HG02938 (cell line): Measurements from ENCODE around the gene HNRNPD.
"Not testable (repeated sequence)": the region's sequence is repeated elsewhere in the genome, so short reads cannot be mapped to it uniquely, and the experiment has no call there.

Experiments used
- ATAC-seq: cut with Tn5 transposase; IDR thresholded peaks from one replicate; pipeline ENCODE4 v1.9.1; 2021; ENCODE audit warnings: mild to moderate bottlenecking, moderate library complexity; ENCODE audit not compliant: unreplicated experiment

The HNRNPD gene

DNA sequence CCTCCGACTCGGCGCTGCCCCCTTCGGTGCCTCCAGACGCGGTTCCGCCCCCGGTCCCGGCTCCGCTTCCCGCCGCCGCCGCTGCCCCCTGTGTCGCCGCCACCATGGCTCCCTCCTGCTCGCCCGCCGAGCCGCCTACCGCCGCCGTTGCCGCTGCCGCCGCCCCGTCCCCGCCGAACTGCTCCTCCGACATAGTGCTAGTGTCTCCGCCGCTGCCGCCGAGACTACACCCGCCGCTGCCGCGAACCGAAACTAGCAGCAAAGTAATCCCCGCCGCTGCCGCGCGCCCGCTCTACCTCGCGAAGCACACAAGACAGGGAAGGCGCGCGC is 340 bp downstream of the HNRNPD start:
- ATAC-seq: peak; percentile 11

DNA sequence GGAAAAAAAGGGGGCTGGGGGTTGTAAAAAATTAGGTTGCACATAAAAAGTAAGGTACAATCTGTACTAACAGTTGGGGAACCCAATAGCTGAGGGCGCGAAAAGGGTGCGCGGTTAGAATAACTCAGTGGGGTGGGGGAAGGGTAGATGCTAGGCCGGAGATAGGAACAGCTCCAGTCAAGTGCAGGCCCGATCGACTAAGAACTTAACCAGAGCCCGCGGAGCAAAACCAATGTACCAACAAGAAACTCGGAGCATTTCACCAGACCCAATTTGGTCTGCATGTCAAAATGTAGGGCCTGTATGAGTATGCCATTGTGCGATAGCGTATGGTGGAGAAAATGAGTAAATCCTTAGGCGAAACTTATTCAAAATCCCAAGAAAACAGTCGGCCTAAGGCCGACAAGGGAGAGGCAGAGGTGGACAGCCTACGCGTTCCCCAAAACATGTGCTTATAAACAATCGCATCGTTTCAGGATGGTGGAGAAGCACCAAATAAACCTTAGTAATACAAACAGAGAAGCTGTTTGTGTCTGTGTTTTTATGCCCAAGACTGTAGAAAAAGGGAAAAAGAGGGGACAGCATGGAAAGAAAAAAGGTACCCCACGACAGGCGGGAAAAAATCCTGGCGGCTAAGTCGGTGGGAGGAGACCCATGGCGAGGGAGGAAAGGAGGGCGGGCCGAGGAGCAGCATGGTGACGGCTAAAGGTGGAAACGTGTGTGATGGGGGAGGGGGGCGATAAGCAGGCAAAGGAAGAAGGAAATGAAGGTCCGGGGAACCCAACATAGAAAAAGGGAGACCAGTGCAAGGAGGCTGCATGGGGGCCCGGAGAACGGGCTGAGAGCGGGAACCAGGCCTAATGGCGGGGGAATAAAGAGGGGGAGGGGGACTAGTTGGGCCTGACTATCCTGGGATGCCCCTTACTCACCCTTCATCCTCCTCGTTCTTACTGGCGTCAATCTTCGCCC is 990 bp downstream of the HNRNPD start:
- no peak for ATAC-seq

DNA sequence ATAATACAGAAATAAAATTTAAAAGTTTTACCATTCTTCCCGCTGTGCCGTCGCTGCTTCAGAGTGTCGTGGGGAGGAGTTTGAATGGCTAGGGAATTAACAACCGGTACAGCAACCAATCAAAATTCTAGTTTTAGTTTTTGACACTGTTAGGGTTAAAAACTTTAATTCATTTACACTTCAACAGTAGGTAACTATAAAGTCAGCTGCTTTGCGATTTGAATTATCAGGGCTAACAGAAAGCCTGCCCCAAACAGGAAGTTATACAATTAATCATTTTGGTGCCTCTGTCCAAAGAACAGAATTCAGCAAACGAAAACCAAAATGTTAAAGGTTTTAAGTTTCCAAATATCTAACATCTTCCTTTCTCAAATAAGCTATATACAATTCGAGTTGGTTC is 2.3 kb downstream of the HNRNPD start:
- ATAC-seq: no peak

DNA sequence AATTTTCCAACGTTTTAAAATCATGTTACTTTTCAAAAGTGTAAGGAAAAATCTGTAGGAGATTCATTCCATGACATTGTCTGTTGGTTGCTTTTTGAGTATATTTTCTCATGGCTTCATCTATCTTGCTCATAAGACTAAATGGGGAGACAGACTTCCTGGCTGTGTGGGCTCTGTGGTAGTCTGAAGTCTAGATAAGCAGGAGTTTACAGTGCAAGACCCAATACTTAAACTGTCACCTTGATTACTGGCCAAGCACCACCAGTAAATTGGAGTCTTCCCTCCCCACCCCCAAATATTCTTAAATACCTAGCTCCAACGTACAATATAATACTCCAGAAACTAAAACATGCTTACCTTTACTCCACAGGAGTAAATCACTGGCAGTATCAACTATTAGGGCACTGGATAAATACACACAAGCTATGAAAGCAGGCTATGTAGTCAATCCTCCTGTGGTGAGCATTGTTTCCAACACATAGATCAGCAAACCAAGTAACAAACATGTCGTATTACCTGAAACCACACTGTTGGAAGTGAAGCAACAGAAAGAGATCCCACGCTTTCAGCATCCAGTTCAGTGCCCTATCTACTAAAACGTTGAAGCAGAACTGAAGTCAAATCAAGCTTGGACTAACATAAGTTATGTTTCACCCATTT is 6.2 kb downstream of the HNRNPD start:
- ATAC-seq: no peak

- not testable (repeated sequence) for ATAC-seq
These were observed 7.4 kb downstream of the HNRNPD start for GRCh38 chr4:82366431-82366830.

GRCh38 chr4:82363896-82364487 is 9.8 kb downstream of the HNRNPD start:
- ATAC-seq: no peak

GRCh38 chr4:82362565-82362964 is 11.2 kb downstream of the HNRNPD start:
- ATAC-seq: no peak

DNA sequence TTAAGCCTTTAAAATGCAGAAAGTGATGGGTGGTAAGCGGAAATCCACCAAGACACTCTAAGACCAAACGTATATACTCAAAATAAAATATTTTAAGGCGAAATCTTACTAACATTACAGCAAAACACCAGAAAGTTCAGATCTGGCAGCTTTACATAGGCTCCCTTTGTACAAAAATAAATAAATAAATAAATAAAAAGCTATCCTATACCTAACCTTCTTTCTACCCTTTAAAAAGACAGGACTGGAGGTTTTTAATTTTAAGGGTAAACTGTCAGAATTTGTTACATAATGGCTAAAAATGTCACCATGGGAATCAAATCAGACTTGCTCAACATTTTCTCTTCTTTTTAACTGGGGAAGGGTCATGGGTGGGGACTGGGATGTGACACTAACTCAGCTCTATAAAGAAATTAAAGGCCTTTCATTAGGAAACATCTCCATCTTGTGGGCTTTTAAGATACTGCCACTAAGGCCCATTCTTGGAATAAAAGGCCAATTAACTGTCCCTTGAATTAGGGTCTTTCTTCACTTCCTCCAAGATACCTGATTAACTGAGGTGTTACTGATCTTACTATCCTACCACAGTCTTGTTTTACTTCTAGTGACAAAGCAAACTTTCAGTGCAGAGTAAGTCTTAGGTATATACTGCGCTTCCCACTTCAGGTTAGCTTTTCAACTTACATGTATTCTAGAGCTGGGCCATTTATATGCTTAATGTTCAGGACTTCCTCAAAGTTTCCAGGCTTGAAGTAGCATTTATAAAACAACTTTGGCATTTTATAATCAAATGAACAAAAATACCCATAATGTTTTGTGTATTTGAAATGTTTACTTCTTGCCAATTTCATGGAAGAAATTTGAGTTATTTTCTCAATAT is 13.3 kb downstream of the HNRNPD start:
- peak; percentile 50 for ATAC-seq

DNA sequence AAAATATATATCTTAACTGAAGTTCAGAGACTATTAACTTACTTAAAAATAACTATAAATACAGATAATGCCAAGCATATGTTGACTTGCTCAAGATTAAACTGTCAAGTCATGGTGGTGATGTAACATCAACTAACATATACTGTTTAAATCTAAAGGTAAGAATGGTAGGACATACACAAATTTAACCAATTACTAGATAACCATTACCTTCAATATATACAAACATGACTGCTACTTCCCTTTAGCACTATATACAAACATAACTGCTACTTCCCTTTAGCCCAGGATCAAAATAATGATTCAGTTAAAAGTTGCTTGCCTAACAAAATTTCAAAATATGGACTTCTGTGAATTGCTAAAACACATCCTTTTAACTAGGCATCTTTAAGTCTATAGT is 14.9 kb downstream of the HNRNPD start:
- ATAC-seq: no peak

DNA sequence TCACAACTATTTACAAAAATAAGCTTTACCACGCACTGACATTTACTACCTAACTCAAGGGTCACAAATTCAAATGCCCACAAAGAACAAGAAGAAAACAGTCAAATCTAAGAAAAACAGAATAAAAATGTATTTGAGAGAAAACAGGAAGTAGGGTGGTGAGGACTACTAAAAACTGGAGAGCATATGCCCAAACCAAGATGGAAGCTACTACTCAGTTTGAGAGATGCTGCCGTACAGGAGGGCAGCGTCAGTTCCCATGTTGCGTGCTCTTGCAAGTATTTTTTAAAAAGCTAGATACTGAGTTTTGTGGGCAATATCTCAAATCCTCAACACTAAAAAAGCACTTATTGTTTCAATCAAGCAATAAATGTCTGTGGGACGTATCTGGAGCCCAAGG is 16.2 kb downstream of the HNRNPD start:
- ATAC-seq: no peak

DNA sequence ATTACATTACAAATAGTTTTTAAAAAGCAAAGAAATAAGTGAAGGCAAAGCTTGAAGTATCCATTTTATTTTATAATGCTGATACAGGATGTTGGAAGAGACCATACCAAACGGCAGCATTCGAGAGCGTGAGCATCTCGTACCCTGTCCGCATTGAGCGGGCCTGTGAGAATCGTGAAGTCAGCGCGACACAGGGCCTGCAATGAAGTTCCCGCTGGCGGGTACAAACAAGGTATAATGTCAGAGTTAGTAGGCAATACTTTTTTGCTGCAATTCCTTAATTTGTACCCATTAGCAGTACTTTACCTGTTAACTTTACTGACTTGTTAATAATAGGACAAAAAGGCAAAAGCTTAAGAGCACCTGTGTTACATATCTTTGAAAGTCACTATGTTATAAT is 19.0 kb downstream of the HNRNPD start:
- ATAC-seq: no peak

GRCh38 chr4:82352825-82353366 is 20.9 kb downstream of the HNRNPD start:
- ATAC-seq: no peak

- no peak for ATAC-seq
These were observed 21.5 kb downstream of the HNRNPD start for GRCh38 chr4:82352118-82352824.

DNA sequence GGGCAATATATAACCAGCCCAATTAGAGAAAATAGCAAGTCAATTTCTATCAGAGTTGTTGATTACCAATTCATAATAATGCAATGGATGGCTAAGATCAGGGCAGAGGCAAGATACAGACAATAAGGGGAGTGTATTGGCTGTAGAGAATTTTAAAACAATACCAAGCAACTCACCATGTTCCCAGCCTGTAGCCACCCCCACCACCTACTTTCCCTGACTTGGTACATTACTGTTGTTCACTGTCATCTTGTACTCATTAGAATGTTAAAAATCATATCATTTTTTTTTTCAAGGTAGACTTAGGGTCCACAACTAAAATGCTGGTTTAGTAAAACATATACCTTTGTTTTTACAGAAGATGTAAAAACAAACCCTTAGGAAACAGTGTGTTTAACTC is 27.7 kb downstream of the HNRNPD start:
- no peak for ATAC-seq

DNA sequence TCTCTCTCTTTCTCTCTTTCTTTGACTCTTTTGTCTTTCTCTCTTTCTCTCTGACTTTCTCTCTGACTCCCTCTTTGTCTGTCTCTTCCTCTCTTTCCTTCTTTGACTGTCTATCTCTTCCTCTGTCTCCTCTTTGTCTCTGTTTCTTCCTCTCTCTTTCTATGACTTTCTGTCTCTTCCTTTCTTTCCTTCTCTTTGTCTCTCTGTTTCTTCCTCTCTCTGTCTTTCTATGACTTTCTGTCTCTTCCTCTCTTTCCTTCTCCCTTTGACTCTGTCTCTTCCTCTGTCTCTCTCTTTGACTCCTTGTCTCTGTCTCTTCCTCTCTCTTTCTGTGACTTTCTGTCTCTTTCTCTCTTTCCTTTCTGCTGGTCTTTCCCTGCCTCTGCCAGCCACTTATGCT is 38.7 kb downstream of the HNRNPD start:
- no peak for ATAC-seq

DNA sequence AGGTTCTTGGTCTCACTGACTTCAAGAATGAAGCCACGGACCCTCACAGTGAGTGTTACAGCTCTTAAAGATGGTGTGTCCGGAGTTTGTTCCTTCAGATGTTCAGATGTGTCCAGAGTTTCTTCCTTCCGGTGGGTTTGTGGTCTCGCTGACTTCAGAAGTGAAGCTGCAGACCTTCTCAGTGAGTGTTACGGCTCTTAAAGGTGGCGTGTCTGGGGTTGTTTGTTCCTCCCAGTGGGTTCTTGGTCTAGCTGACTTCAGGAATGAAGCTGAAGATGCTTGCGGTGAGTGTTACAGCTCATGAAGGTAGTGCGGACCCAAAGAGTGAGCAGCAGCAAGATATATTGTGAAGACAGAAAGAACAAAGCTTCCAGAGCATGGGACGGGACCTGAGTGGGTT is 40.1 kb downstream of the HNRNPD start:
- not testable (repeated sequence) for ATAC-seq

- no peak for ATAC-seq
These were observed 42.0 kb downstream of the HNRNPD start for GRCh38 chr4:82331814-82332213.

- no peak for ATAC-seq
These were observed 53.4 kb downstream of the HNRNPD start for GRCh38 chr4:82320351-82320750.

- not testable (repeated sequence) for ATAC-seq
These were observed 70.7 kb downstream of the HNRNPD start for GRCh38 chr4:82303063-82303462.
